GM23248 (cell line): ENCODE data around the gene FLT1.

ENCODE experiments used
- EZH2 ChIP-seq: fragments of 200-600 bp; sonication (generic); IDR thresholded peaks from 2 replicates; pipeline ENCODE4 v1.6.1; 2018; ENCODE audit warnings: antibody characterized with exemption, mild to moderate bottlenecking; ENCODE audit not compliant: insufficient read depth, poor library complexity, severe bottlenecking
- EZH2phosphoT487 ChIP-seq: fragments of 200-600 bp; sonication (generic); IDR thresholded peaks from 2 replicates; pipeline ENCODE4 v1.6.1; 2018; ENCODE audit warnings: antibody characterized with exemption, moderate library complexity, mild to moderate bottlenecking, low read depth; ENCODE audit not compliant: insufficient read depth

GRCh38 chr13:28538932-28539331, 44.0 kb upstream of the FLT1 start:
- TF ChIP-seq EZH2phosphoT487 (no peak), EZH2 (no peak)
